ENCODE results near the gene PHEX.
"Not testable (repeated sequence)": the region's sequence is repeated elsewhere in the genome, so short reads cannot be mapped to it uniquely, and the experiment has no call there.

Gene PHEX

GRCh38 chrX:22268706-22269105 lies 236.6 kb downstream of the PHEX start:
- DNase-seq = no peak

DNA sequence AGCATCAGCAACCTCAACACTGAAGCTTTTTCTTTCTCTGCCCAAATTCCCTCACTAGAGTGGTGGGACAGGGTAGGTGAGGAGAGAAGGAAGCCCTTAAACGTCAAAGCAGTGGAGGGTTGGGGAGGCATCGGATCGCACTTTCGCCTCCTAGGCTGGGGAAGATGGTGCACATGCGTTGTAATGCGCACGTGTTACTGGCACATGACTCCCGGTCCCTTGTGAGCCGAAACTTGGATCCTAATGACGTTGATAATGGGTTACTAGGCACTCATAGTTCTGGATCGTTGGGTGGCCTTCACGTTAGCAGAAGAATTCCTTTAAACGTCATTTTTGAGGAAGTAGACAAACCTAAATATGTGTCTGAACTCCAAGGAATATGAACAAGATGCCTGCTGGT lies 240.5 kb downstream of the PHEX start, which contains the start of gene CBLL2:
TSS of gene CBLL2 (plus strand) at position 301 of the 400 bp plus-strand sequence. CDS start at position 380, 79 bp downstream.
- DNase-seq = no peak

GRCh38 chrX:22273714-22274317 lies 241.7 kb downstream of the PHEX start:
- no peak for DNase-seq

GRCh38 chrX:22276781-22277180 lies 244.7 kb downstream of the PHEX start:
- no peak for DNase-seq

- no peak for DNase-seq
These were observed 246.2 kb downstream of the PHEX start for GRCh38 chrX:22278375-22278774.

GRCh38 chrX:22289209-22289608 lies 257.1 kb downstream of the PHEX start:
- DNase-seq = not testable (repeated sequence)

DNA sequence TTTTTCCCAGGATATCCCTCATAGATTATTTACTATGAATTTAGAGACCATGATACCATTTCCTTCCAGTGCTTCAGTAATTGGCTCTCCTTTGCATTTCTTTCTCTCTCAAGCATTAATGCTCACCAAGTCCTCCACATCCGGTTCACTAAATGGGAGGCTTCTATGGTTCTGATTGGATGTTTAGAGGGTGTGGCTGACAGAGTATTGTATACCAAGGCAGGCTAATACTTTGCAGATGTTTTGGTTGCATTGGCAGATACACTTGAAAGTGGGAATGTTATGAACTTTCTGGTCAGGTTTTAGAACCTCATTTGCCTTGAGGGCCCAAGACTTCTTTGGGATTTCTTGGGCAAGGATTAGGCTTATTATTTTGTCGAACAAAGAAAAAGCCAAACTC lies 264.7 kb downstream of the PHEX start:
- DNase-seq = no peak

DNA sequence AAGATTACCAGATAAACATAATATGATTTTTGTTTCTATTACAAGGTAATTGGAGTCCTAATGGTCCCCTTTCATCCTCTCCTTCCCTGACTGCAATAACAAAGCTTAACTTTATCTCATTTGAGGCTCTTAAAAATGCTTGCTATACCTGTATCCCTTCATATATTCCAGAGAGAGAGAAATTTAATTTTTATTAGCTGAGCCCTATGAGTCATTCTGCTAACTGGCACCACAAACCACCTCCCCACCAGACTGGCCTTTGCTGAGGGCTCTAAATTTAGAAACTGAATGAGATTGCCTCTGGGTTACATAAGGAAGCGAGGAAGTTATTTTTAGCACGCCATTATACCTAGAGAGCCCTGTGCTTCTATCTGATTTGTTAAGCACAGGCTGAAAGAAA lies 268.0 kb downstream of the PHEX start:
- DNase-seq = no peak

Measured in activated CD8-positive, alpha-beta memory T cell treated with anti-CD3 and anti-CD28 coated beads, Interleukin-2, amount 50 U/mL, for 48 hours (primary cell).